Fibroblast of mammary gland (primary cell): ENCODE results near the gene LSM3.

Source experiments
- DNase-seq: peaks from one replicate; pipeline ENCODE4 v3.0.0-alpha.2; 2010; ENCODE audit warnings: low read depth
- H3K4me3 ChIP-seq: 2 replicates; pipeline ENCODE4 v1.5.1; 2011; ENCODE audit warnings: low read depth, mild to moderate bottlenecking, low read length, moderate library complexity; ENCODE audit not compliant: control insufficient read depth
- TF ChIP-seq, protein P1 (sequence below): conservative IDR thresholded peaks from 2 replicates; pipeline ENCODE4 v1.5.1; 2011; ENCODE audit warnings: low read depth, low read length, inconsistent platforms; ENCODE audit not compliant: control insufficient read depth, insufficient read depth

Gene LSM3

GRCh38 chr3:14245822-14246221, 67.2 kb downstream of the LSM3 start:
- no peak for DNase-seq
- TF ChIP-seq, protein P1, sequence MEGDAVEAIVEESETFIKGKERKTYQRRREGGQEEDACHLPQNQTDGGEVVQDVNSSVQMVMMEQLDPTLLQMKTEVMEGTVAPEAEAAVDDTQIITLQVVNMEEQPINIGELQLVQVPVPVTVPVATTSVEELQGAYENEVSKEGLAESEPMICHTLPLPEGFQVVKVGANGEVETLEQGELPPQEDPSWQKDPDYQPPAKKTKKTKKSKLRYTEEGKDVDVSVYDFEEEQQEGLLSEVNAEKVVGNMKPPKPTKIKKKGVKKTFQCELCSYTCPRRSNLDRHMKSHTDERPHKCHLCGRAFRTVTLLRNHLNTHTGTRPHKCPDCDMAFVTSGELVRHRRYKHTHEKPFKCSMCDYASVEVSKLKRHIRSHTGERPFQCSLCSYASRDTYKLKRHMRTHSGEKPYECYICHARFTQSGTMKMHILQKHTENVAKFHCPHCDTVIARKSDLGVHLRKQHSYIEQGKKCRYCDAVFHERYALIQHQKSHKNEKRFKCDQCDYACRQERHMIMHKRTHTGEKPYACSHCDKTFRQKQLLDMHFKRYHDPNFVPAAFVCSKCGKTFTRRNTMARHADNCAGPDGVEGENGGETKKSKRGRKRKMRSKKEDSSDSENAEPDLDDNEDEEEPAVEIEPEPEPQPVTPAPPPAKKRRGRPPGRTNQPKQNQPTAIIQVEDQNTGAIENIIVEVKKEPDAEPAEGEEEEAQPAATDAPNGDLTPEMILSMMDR, result no peak
- H3K4me3 ChIP-seq, result no peak overlapping the region

DNA sequence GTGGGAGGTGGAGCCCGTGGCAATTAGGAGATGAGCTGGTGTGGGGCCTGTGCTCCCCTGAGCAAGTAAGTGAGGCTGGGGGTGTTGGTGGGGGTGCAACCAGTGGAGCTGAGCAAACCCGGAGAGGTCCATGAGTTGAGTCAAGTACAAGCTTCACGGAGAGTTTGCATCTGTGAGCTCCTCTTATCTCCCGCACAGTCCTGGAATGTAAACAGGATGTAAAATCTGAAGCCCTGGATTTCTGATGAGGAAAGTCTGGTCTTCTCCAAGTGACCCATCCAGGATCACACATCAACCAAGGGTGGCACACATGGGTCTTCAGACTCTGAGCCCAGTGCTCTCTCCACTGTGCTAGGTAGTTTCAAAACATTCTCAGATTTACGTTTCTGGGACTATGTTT, 67.8 kb downstream of the LSM3 start:
- TF ChIP-seq, protein P1, result no peak
- DNase-seq, result no peak
- no peak overlapping the region for H3K4me3 ChIP-seq

- TF ChIP-seq, protein P1, result no peak
- H3K4me3 ChIP-seq, result no peak overlapping the region
- DNase-seq, result no peak
Observed at GRCh38 chr3:14248477-14248848, 69.8 kb downstream of the LSM3 start.

DNA sequence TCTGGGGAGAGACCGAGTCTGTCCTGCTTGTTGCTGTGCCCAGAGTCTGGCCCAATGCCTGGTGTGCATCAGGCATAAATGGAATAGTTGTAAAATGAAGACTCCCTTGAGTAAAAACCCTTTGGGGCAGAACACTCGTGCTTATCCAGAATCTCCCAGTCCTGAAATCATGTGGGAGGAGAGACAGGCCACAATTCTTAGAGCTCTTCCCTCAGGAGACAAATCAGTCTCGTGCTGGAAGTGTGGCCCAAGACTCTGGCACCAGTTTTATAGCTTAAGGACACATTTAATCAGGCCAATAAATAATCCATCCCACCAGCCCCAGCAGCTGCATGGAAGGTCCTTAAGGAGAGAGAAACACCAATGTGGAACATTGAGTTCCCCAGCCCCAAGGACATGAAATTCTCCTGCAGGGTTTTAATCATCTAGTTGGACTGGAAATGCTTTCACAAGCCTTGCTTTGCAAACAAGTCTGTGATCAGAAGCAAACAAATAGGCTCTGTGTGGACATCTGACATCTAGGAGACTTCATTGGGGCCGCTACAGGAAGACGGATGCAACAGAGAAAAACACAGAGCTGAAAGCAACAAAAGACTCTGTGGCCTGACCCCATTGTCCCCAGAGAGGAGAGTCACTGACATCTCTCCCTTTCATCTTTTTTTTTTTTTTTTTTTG, 70.4 kb downstream of the LSM3 start:
- TF ChIP-seq, protein P1, result no peak
- DNase-seq, result no peak
- H3K4me3 ChIP-seq, result no peak overlapping the region
